MM.1S (cell line): ENCODE results near the gene BTBD9.

Experiments used
- EZH2 ChIP-seq: fragments of 300-600 bp; sonication (generic); optimal IDR thresholded peaks from 2 replicates; pipeline ENCODE3; 2017; ENCODE audit warnings: low read depth, mild to moderate bottlenecking, antibody characterized with exemption, low read length, mixed read lengths
- TF ChIP-seq, protein P1 (sequence below): fragments of 300-600 bp; sonication (generic); IDR thresholded peaks from 2 replicates; pipeline ENCODE4 v1.5.1; 2016; ENCODE audit warnings: antibody characterized with exemption, low read length, mixed read lengths

DNA sequence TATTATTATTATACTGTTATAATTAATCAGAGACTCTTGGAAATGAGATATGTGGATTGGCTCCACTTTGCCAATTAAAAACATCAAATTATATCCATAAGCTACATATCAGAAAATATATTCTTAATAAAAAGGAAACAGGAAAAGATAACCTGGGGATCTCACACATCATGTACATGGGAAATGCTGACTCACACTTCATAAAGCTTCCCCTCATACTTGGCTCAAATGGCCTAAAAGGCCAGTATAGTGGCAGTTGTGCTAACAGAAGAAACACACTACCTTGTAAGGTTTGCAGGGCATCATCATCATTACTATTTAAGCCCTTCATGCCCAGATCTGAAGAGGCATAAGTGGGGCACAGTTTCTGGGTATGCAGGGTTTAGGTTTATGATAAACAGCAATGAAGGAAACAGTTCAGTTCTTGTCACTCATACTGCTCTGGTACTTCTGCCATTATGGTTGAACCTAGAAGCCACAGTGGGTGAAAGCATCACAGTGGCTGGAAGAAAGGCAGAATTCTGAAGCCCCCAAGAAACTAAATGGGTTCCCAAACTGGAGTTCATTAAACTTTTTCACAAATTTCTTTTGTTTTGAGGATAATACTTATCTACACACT, 60.6 kb downstream of the BTBD9 start:
- TF ChIP-seq, protein P1, sequence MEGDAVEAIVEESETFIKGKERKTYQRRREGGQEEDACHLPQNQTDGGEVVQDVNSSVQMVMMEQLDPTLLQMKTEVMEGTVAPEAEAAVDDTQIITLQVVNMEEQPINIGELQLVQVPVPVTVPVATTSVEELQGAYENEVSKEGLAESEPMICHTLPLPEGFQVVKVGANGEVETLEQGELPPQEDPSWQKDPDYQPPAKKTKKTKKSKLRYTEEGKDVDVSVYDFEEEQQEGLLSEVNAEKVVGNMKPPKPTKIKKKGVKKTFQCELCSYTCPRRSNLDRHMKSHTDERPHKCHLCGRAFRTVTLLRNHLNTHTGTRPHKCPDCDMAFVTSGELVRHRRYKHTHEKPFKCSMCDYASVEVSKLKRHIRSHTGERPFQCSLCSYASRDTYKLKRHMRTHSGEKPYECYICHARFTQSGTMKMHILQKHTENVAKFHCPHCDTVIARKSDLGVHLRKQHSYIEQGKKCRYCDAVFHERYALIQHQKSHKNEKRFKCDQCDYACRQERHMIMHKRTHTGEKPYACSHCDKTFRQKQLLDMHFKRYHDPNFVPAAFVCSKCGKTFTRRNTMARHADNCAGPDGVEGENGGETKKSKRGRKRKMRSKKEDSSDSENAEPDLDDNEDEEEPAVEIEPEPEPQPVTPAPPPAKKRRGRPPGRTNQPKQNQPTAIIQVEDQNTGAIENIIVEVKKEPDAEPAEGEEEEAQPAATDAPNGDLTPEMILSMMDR: no peak
- TF ChIP-seq EZH2: no peak
